Right lobe of liver (tissue), 6 donors: ENCODE data around the gene GALNT15. TPM values are rescaled to one million over a fixed set of nuclear protein-coding genes. Genes with fewer than 3 reads are reported as not detected.

ENCODE experiments used
- ATAC-seq, 4 donors: fragments of 200-7000 bp; cut with Tn5 transposase; one replicate each; pipeline ENCODE4 v1.9.1; 2020; ENCODE audit warnings: mild to moderate bottlenecking in 4 of 4, moderate library complexity in 4 of 4
- DNase-seq, 3 donors: peaks; one replicate each; pipeline ENCODE4 v3.0.0-alpha.2; 2020
- H3K27ac ChIP-seq, 3 donors: fragments of 200-600 bp; one replicate each; pipeline ENCODE4 v1.8.0; 2022
- H3K27me3 ChIP-seq, 2 donors: fragments of 200-600 bp; one replicate each; pipeline ENCODE4 v1.8.0; 2022
- H3K36me3 ChIP-seq, 4 donors: fragments of 200-600 bp; sonication (generic) in 1 of 4; one replicate each; pipeline versions ENCODE4 v1.5.1 to v1.8.0; 2017 to 2022; ENCODE audit warnings: control low read depth in 1 of 4
- H3K4me1 ChIP-seq, 4 donors: fragments of 200-600 bp; sonication (generic) in 1 of 4; one replicate each; pipeline versions ENCODE4 v1.5.1 to v1.8.0; 2017 to 2022; ENCODE audit warnings: control low read depth in 1 of 4
- H3K4me3 ChIP-seq, 3 donors: fragments of 200-600 bp; one replicate each; pipeline ENCODE4 v1.8.0; 2022
- H3K9me3 ChIP-seq, 4 donors: fragments of 200-600 bp; sonication (generic) in 1 of 4; one replicate each; pipeline versions ENCODE4 v1.5.1 to v1.8.0; 2017 to 2022; ENCODE audit warnings: control low read depth in 1 of 4
- POLR2A ChIP-seq: fragments of 450-650 bp; IDR thresholded peaks from one replicate; pipeline ENCODE4 v1.6.1; 2017; ENCODE audit warnings: antibody characterized with exemption, mild to moderate bottlenecking
- WGBS: methylation state at CpG from one replicate; pipeline ENCODE4 v1.1.6; 2018; ENCODE audit warnings: low coverage, low lambda C conversion rate; ENCODE audit not compliant: insufficient coverage; ENCODE audit errors: missing lambda C conversion rate; 5-methylcytosine and 5-hydroxymethylcytosine counted together
- intact Hi-C, 2 donors: fragments of 100-400 bp; cut with DNase I; formaldehyde crosslinking; loops; one replicate each; pipeline versions ENCODE4 v1.11.2 to v1.14.1; 2022
- total RNA-seq, 6 experiments: library from RNA; depleted of rRNA in 2 of 6; stranded (reverse); fragments of >200 nt in 2 of 6; fragmentation: NEBNext Ultra II Directional in 3 of 6; extraction: Animal tissue kit (Norgen Biotek cat#: 25700) in 3 of 6; gene quantifications; one replicate each; pipeline versions ENCODE4 v1.1.0 to v1.2.4, GENCODE V29; 2016 to 2023
- TF ChIP-seq, protein P1 (sequence below), 4 donors: fragments of 200-600 bp in 3 of 4; fragments of 450-650 bp in 1 of 4; IDR thresholded peaks; one replicate each; pipeline versions ENCODE4 v1.5.1 to v1.8.0; 2016 to 2022; ENCODE audit warnings: antibody characterized with exemption in 4 of 4, mild to moderate bottlenecking in 2 of 4
- donor health status: DM: no; HTN: yes; CAD: no.
- donor health status: DM: no; HTN: no; CAD: no.
- donor health status: DM: no; HTN: no; CAD: no.
- donor health status: DM: no; HTN: yes; CAD: no.
- donor health status: DM: no; HTN: yes; CAD: no.

Gene GALNT15
- total RNA-seq, 6 experiments from 2014 or later: 2.0 to 9.2 (median 4.0) TPM

DNA sequence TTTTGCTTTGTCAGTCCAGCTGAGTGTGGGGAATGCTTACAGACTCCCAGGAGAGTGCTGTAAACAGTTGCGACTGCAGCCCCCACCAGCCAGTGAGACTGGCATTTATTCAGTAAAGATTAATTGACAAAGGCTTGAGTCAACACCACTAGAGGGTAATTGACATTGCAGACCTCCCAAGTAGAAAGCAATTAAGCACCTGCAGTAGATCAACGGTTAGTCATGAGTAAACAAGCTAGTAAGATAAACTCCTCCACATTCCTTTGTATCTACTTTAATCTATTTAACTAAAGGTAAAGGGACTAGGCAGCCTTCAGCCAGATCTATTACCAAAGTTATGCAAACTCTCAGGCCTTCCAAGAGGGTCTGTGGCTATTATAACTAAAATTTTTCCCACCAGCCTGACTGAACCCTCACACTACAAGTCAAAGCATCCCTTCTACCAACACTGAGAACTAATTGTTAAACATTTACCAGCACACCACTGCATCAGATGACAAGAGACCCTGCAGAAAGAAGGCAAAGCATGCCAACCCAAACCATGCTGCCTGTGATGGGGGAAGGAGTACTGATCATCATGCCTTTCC lies 30.5 kb upstream of the GALNT15 start:
- no peak for ATAC-seq
- WGBS: 57% methylated on average over 2 of the region's 2 CpGs
- H3K36me3 ChIP-seq: no peaks in the 10 kb centered on the region
- H3K9me3 ChIP-seq: no peaks in the 10 kb centered on the region
- no peak overlapping the region for H3K27ac ChIP-seq
- H3K27me3 ChIP-seq: no peaks in the 10 kb centered on the region
- DNase-seq: no peak
- TF ChIP-seq, protein P1, sequence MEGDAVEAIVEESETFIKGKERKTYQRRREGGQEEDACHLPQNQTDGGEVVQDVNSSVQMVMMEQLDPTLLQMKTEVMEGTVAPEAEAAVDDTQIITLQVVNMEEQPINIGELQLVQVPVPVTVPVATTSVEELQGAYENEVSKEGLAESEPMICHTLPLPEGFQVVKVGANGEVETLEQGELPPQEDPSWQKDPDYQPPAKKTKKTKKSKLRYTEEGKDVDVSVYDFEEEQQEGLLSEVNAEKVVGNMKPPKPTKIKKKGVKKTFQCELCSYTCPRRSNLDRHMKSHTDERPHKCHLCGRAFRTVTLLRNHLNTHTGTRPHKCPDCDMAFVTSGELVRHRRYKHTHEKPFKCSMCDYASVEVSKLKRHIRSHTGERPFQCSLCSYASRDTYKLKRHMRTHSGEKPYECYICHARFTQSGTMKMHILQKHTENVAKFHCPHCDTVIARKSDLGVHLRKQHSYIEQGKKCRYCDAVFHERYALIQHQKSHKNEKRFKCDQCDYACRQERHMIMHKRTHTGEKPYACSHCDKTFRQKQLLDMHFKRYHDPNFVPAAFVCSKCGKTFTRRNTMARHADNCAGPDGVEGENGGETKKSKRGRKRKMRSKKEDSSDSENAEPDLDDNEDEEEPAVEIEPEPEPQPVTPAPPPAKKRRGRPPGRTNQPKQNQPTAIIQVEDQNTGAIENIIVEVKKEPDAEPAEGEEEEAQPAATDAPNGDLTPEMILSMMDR (IDR thresholded peaks at IDR 0.05): no peak
- TF ChIP-seq POLR2A: no peak
- no peak overlapping the region for H3K4me3 ChIP-seq
- intact Hi-C loops: no loop called here
- H3K4me1 ChIP-seq: no peaks in the 10 kb centered on the region

GRCh38 chr3:16145176-16145575 lies 29.3 kb upstream of the GALNT15 start:
- H3K4me1 ChIP-seq: no peaks in the 10 kb centered on the region
- TF ChIP-seq POLR2A: no peak
- TF ChIP-seq, protein P1 (IDR thresholded peaks at IDR 0.05): no peak
- H3K36me3 ChIP-seq: no peaks in the 10 kb centered on the region
- DNase-seq (no peak), ATAC-seq (no peak)
- no peak overlapping the region for H3K4me3 ChIP-seq
- H3K9me3 ChIP-seq: no peaks in the 10 kb centered on the region
- intact Hi-C loops: no loop called here
- no peak overlapping the region for H3K27ac ChIP-seq
- 100% methylated on average over 2 of the region's 2 CpGs for WGBS
- no peaks in the 10 kb centered on the region for H3K27me3 ChIP-seq

GRCh38 chr3:16146015-16146730 lies 28.3 kb upstream of the GALNT15 start:
- WGBS: 80% methylated on average over 1 of the region's 2 CpGs

GRCh38 chr3:16147220-16147994 lies 27.1 kb upstream of the GALNT15 start:
- ATAC-seq (no peak), DNase-seq (no peak)
- TF ChIP-seq, protein P1 (IDR thresholded peaks at IDR 0.05): no peak
- TF ChIP-seq POLR2A: no peak
- H3K27ac ChIP-seq: no peak overlapping the region
- H3K9me3 ChIP-seq: no peaks in the 10 kb centered on the region
- intact Hi-C loops: no loop called here
- no peak overlapping the region for H3K4me3 ChIP-seq
- no peaks in the 10 kb centered on the region for H3K4me1 ChIP-seq
- H3K27me3 ChIP-seq: no peaks in the 10 kb centered on the region
- no peaks in the 10 kb centered on the region for H3K36me3 ChIP-seq
- whole genome bisulfite sequencing: 74% methylated on average over 2 of the region's 2 CpGs

More at GRCh38 chr3:16146015-16146730, 28.3 kb upstream of the GALNT15 start:
- ATAC-seq: no peak
- H3K27ac ChIP-seq: no peak overlapping the region
- no peaks in the 10 kb centered on the region for H3K4me1 ChIP-seq
- no peak overlapping the region for H3K4me3 ChIP-seq
- no peaks in the 10 kb centered on the region for H3K9me3 ChIP-seq
- no peaks in the 10 kb centered on the region for H3K27me3 ChIP-seq
- no peak for DNase-seq
- no peaks in the 10 kb centered on the region for H3K36me3 ChIP-seq
- intact Hi-C loops: no loop called here
- no peak for TF ChIP-seq POLR2A
- TF ChIP-seq, protein P1 (IDR thresholded peaks at IDR 0.05): no peak
